HG03520 (cell line): Measurements from ENCODE around the gene FRMD4A.
"Not testable (repeated sequence)": the region's sequence is repeated elsewhere in the genome, so short reads cannot be mapped to it uniquely, and the experiment has no call there.

ENCODE experiments used
- ATAC-seq: cut with Tn5 transposase; IDR thresholded peaks from one replicate; pipeline ENCODE4 v1.9.1; 2021; ENCODE audit warnings: mild to moderate bottlenecking, moderate library complexity; ENCODE audit not compliant: unreplicated experiment

The FRMD4A gene

GRCh38 chr10:13924040-13924725 lies 406.5 kb downstream of the FRMD4A start:
- no peak for ATAC-seq

- ATAC-seq, result no peak
These were observed 408.1 kb downstream of the FRMD4A start for GRCh38 chr10:13922586-13922985.

GRCh38 chr10:13921941-13922340 lies 408.8 kb downstream of the FRMD4A start:
- no peak for ATAC-seq

- not testable (repeated sequence) for ATAC-seq
These were observed 409.6 kb downstream of the FRMD4A start for GRCh38 chr10:13921131-13921530.

- ATAC-seq, result no peak
These were observed 410.3 kb downstream of the FRMD4A start for GRCh38 chr10:13920465-13920864.

GRCh38 chr10:13920031-13920430 lies 410.7 kb downstream of the FRMD4A start:
- ATAC-seq, result no peak

GRCh38 chr10:13917791-13918190 lies 412.9 kb downstream of the FRMD4A start:
- no peak for ATAC-seq

GRCh38 chr10:13916384-13916947 lies 414.3 kb downstream of the FRMD4A start:
- ATAC-seq, result peak; percentile 60

- ATAC-seq, result no peak
These were observed 415.0 kb downstream of the FRMD4A start for GRCh38 chr10:13915710-13916109.

GRCh38 chr10:13913897-13914296 lies 416.8 kb downstream of the FRMD4A start:
- ATAC-seq, result no peak

GRCh38 chr10:13911821-13912520 lies 418.8 kb downstream of the FRMD4A start:
- no peak for ATAC-seq

GRCh38 chr10:13909516-13910258 lies 421.0 kb downstream of the FRMD4A start:
- no peak for ATAC-seq

GRCh38 chr10:13908475-13908874 lies 422.2 kb downstream of the FRMD4A start:
- no peak for ATAC-seq

GRCh38 chr10:13907570-13907969 lies 423.2 kb downstream of the FRMD4A start:
- ATAC-seq, result no peak

- ATAC-seq, result no peak
These were observed 425.4 kb downstream of the FRMD4A start for GRCh38 chr10:13905281-13905680.

- ATAC-seq, result no peak
These were observed 426.7 kb downstream of the FRMD4A start for GRCh38 chr10:13904064-13904463.

- ATAC-seq, result no peak
These were observed 427.7 kb downstream of the FRMD4A start for GRCh38 chr10:13902868-13903587.

GRCh38 chr10:13899941-13900340 lies 430.8 kb downstream of the FRMD4A start:
- ATAC-seq, result no peak

- ATAC-seq, result not testable (repeated sequence)
These were observed 434.6 kb downstream of the FRMD4A start for GRCh38 chr10:13896146-13896545.

- ATAC-seq, result no peak
These were observed 436.2 kb downstream of the FRMD4A start for GRCh38 chr10:13894412-13895093.
